Activated T-cell treated with anti-CD3 and anti-CD28 coated beads, Interleukin-2, amount 50 U/mL, for 4 hours (primary cell): ENCODE results near the gene BCAS1. TPM values are rescaled to one million over a fixed set of nuclear protein-coding genes. Genes with fewer than 3 reads are reported as not detected.

ENCODE experiments used
- ATAC-seq, 2 donors: fragments of 200-7000 bp; cut with Tn5 transposase; one replicate each; pipeline ENCODE4 v1.10.0; 2021
- DNase-seq: peaks from one replicate; pipeline ENCODE4 v3.0.0-alpha.2; 2020
- H3K27me3 Mint-ChIP-seq: one replicate; pipeline ENCODE4 v1.8.0; 2021; ENCODE audit warnings: low read depth, mixed read lengths
- H3K36me3 Mint-ChIP-seq: one replicate; pipeline ENCODE4 v1.8.0; 2022; ENCODE audit warnings: mixed read lengths; ENCODE audit not compliant: insufficient read depth
- H3K4me1 Mint-ChIP-seq: one replicate; pipeline ENCODE4 v1.8.0; 2021; ENCODE audit warnings: low read depth, mixed read lengths
- H3K4me3 Mint-ChIP-seq: one replicate; pipeline ENCODE4 v1.8.0; 2021; ENCODE audit warnings: mild to moderate bottlenecking, moderate library complexity, mixed read lengths
- H3K9me3 Mint-ChIP-seq: one replicate; pipeline ENCODE4 v1.8.0; 2021; ENCODE audit warnings: mixed read lengths
- total RNA-seq, 3 donors: library from RNA; stranded (reverse); gene quantifications; one replicate each; pipeline ENCODE4 v1.2.1, GENCODE V29; 2021

The BCAS1 gene
- total RNA-seq, 3 donors from 2014 or later: 0.40 TPM; not detected in 2

GRCh38 chr20:53995949-53996348 is 74.4 kb downstream of the BCAS1 start:
- Mint-ChIP-seq H3K9me3 (peaks cover 11% of the 10 kb centered on the region), H3K27me3 (peaks cover 23% of the 10 kb centered on the region), H3K4me3 (no peak overlapping the region), H3K36me3 (no peaks in the 10 kb centered on the region), H3K4me1 (peaks cover 2% of the 10 kb centered on the region)
- no peak for ATAC-seq
- DNase-seq: no peak

GRCh38 chr20:53994088-53994487 is 76.3 kb downstream of the BCAS1 start:
- peaks cover 25% of the 10 kb centered on the region for H3K27me3 Mint-ChIP-seq

GRCh38 chr20:53993310-53993709 is 77.1 kb downstream of the BCAS1 start:
- Mint-ChIP-seq H3K36me3 (no peaks in the 10 kb centered on the region), H3K27me3 (peaks cover 25% of the 10 kb centered on the region), H3K4me3 (no peak overlapping the region), H3K9me3 (no peaks in the 10 kb centered on the region), H3K4me1 (peaks cover 2% of the 10 kb centered on the region)
- ATAC-seq (no peak), DNase-seq (no peak)

More at GRCh38 chr20:53994088-53994487, 76.3 kb downstream of the BCAS1 start:
- Mint-ChIP-seq H3K4me3 (no peak overlapping the region), H3K36me3 (no peaks in the 10 kb centered on the region), H3K9me3 (no peaks in the 10 kb centered on the region), H3K4me1 (peaks cover 2% of the 10 kb centered on the region)
- ATAC-seq: no peak
- no peak for DNase-seq

DNA sequence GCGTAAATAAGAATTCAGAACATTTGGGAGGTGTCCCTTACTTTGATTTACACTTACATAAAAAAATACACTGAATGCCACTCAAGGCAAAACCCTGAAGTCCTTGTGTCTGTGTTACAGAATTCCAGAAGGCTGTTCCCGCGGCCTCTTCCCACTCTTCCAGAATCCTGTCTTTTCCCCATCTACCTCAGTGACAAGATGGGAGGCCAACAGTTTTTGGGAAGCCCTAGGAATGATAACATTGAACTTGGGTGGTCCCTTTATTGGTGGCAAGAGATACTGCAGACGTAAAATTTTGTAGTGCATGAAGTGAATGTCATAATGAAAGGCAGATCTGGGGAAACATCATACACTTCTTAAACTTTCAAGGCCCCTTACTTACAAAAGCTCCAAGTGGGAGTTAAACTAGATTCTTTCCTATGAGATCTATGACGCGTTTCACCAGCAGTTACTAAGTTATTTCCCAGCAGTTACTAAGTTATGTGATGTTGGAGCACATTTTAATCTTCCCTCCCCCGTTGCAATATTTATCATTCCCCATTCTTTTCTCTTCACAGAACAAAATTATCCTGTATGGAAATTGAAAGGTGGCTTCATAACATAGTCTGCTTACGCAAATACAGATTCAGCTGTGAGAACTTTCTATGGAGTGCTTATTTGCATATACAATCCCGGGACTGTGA is 79.5 kb downstream of the BCAS1 start:
- ATAC-seq: no peak
- peaks cover 24% of the 10 kb centered on the region for H3K27me3 Mint-ChIP-seq
- no peaks in the 10 kb centered on the region for H3K36me3 Mint-ChIP-seq
- H3K9me3 Mint-ChIP-seq: no peaks in the 10 kb centered on the region
- DNase-seq: no peak
- no peak overlapping the region for H3K4me3 Mint-ChIP-seq
- peaks cover 2% of the 10 kb centered on the region for H3K4me1 Mint-ChIP-seq

- H3K27me3 Mint-ChIP-seq: peaks cover 24% of the 10 kb centered on the region
- DNase-seq: no peak
- no peaks in the 10 kb centered on the region for H3K9me3 Mint-ChIP-seq
- H3K36me3 Mint-ChIP-seq: no peaks in the 10 kb centered on the region
- H3K4me1 Mint-ChIP-seq: peaks cover 2% of the 10 kb centered on the region
- no peak overlapping the region for H3K4me3 Mint-ChIP-seq
- ATAC-seq: no peak
Observed at GRCh38 chr20:53990003-53990402, 80.4 kb downstream of the BCAS1 start.

GRCh38 chr20:53989401-53989800 is 81.0 kb downstream of the BCAS1 start:
- ATAC-seq (no peak), DNase-seq (no peak)
- no peak overlapping the region for H3K4me3 Mint-ChIP-seq
- no peaks in the 10 kb centered on the region for H3K9me3 Mint-ChIP-seq
- H3K36me3 Mint-ChIP-seq: no peaks in the 10 kb centered on the region
- peaks cover 2% of the 10 kb centered on the region for H3K4me1 Mint-ChIP-seq
- H3K27me3 Mint-ChIP-seq: peaks cover 27% of the 10 kb centered on the region

DNA sequence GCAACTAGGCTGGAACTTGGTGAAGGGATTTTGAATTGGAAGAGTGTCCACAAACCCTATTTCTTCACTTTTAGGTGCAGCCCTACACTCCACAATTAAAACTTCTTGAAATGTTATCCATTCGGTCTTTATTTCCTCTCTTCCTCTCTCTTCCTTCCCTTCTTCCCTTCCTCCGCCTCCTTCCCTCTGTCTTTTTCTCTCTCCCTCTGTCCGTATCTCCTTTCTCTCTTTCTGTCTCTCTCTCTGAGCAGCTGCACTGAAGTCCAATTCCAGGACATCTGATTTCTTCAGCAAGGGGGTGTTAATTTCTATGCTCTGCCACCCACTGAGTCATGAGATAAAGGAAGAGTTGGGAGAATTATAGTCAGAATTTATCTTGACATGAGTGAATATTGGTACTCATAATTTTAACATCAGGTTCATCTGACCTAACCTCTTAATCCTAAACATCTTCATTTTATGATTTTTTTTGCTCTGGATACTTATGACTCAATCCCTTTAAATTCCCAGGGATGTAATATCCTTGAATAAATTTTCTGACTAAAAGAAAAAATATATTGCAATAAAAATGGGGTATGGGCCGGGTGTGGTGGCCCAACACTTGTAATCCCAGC is 84.2 kb downstream of the BCAS1 start:
- Mint-ChIP-seq H3K27me3 (peaks cover 19% of the 10 kb centered on the region), H3K9me3 (no peaks in the 10 kb centered on the region), H3K4me1 (no peaks in the 10 kb centered on the region), H3K36me3 (no peaks in the 10 kb centered on the region), H3K4me3 (no peak overlapping the region)
- DNase-seq: no peak
- ATAC-seq: no peak

- no peak overlapping the region for H3K4me3 Mint-ChIP-seq
- ATAC-seq (no peak), DNase-seq (no peak)
Observed at GRCh38 chr20:53985150-53985518, 85.3 kb downstream of the BCAS1 start.

DNA sequence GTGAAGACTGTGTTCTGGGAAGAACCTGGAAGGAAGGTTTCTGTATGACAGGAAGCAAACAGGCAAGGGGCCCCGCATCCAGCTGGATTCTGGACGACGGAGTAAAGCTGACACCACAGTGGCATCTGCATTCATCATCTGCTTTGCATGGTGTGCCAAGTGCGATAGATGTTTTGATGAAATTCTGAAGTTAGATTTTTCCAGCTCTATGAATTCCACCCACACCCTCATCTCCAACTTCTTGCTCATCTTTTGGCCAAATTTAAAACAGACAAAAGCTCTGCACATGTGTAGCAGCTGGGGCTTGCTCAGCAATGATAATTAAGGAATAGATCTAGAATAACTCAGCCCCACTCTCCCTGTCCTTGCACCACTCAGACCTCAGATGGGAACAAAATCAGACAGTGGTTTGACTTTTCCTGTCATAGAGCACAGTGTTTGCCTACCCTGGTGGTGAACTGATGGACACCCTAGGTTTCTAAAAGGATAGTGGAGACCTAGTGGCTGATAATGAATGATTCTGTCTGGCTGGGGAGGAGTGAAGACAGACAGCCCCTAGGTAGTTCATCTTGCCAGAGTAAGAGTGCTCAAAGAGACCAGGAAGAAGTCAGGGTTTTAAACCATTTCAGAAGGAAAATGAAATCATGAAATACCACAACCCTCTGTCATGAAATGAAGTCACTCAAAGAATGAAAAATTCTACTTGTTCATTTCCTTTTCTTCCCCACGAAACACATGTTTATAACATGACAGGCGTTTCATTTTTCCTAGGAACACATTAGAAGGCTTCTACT is 85.8 kb downstream of the BCAS1 start:
- Mint-ChIP-seq H3K36me3 (no peaks in the 10 kb centered on the region), H3K27me3 (peaks cover 16% of the 10 kb centered on the region), H3K4me1 (no peaks in the 10 kb centered on the region), H3K4me3 (no peak overlapping the region), H3K9me3 (no peaks in the 10 kb centered on the region)
- no peak for DNase-seq
- ATAC-seq: no peak

More at GRCh38 chr20:53985150-53985518, 85.3 kb downstream of the BCAS1 start:
- Mint-ChIP-seq H3K9me3 (no peaks in the 10 kb centered on the region), H3K36me3 (no peaks in the 10 kb centered on the region), H3K27me3 (peaks cover 15% of the 10 kb centered on the region), H3K4me1 (no peaks in the 10 kb centered on the region)

DNA sequence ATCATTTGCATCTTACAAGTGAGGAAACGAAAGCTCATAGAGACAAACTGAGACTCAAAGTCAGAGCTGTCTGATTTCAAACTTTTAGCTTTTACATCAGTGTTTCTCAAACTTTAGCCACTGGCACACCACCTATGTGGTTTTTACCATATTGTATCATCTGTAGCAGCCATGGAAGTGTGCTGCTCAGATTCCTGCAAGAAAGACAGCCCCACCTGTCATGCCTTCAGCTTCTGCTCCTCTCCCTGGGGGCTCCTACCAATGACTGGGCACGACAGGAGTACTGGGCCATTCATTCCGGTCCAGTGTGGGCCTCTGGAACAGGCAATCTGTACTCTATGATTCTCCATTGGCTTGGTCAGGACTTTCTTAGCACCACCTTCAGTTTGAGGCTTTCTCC is 87.0 kb downstream of the BCAS1 start:
- DNase-seq (no peak), ATAC-seq (no peak)
- H3K9me3 Mint-ChIP-seq: no peaks in the 10 kb centered on the region
- H3K4me1 Mint-ChIP-seq: no peaks in the 10 kb centered on the region
- H3K36me3 Mint-ChIP-seq: no peaks in the 10 kb centered on the region
- H3K27me3 Mint-ChIP-seq: peaks cover 17% of the 10 kb centered on the region
- no peak overlapping the region for H3K4me3 Mint-ChIP-seq

DNA sequence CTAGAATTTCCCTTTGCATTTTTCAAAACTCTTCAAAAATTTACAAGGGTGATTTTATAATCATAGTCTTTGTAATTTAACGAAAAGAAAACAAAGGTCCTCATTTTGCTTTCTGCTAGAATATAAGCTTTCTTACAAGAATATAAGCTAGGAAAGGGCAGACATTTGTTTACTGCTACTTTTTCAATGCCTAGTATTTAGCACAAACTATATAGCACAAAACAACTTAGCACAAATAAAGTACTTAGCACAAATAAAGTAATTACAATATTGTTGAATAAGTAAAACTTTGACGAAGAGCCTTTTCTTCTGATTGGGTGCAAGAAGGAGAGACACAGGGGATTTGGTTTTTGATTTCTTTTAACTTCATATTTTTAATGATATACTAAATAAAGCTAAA is 87.8 kb downstream of the BCAS1 start:
- Mint-ChIP-seq H3K36me3 (no peaks in the 10 kb centered on the region), H3K4me3 (no peak overlapping the region), H3K4me1 (no peaks in the 10 kb centered on the region)

DNA sequence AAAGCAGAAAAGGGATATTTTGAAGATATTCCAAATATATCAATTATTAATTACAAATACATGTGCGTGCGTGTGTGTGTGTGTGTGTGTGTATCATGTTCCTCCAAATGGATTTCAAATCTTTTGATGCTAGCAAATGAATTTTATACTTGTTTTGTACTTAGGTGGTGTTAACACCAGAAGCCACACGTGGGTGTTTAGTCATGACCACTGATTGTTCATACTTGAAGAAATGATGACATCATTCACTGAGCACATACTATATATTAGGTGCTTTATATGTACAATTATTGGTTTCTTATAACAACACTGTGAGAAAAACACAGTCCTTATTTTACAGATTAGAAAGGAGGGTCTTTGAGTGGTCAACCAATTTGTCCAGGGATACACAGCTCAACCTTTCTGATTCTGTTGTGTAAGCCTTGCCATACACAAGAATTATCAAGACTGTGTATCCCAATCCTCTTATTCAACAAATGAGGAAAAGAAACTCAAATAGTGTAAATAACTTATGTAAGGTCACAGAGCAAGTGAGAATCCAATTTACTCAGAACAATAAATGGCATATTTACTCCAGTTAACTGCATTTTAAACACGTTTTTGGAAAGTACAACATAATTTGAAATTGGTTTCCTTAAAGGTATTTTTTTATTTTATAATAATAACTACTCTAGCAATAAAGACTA is 88.5 kb downstream of the BCAS1 start:
- peaks cover 14% of the 10 kb centered on the region for H3K27me3 Mint-ChIP-seq
- H3K9me3 Mint-ChIP-seq: peaks cover 4% of the 10 kb centered on the region
- DNase-seq (no peak), ATAC-seq (peak; percentile 55 to 79)
- no peaks in the 10 kb centered on the region for H3K36me3 Mint-ChIP-seq
- no peaks in the 10 kb centered on the region for H3K4me1 Mint-ChIP-seq
- H3K4me3 Mint-ChIP-seq: no peak overlapping the region

More for the DNA sequence above, 87.8 kb downstream of the BCAS1 start:
- no peaks in the 10 kb centered on the region for H3K9me3 Mint-ChIP-seq
- ATAC-seq (no peak), DNase-seq (no peak)
- H3K27me3 Mint-ChIP-seq: peaks cover 16% of the 10 kb centered on the region

GRCh38 chr20:53981130-53981529 is 89.3 kb downstream of the BCAS1 start:
- Mint-ChIP-seq H3K4me1 (no peaks in the 10 kb centered on the region), H3K4me3 (no peak overlapping the region), H3K36me3 (no peaks in the 10 kb centered on the region), H3K27me3 (peaks cover 11% of the 10 kb centered on the region), H3K9me3 (peaks cover 6% of the 10 kb centered on the region)
- ATAC-seq (no peak), DNase-seq (no peak)

DNA sequence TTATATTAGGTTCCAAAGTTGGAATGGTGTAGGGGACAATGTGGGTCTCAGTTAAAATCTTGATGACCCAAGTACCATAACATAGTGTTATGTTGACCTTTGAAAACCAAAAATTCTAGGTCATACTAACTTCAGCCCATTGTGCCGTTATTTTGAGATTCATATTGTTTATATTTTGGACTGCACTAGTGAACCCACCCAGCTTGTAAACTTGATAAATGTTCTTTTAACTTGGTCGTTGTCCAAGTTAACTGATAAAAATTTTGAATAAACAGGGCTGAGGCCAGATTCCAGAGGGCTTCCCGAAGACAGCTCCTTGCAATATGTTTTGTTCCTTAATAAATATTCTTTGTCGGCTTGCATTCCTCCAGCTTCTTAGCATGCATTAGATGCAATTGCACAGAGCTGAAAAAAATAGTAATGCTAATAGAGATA is 90.3 kb downstream of the BCAS1 start:
- H3K36me3 Mint-ChIP-seq: no peaks in the 10 kb centered on the region
- no peaks in the 10 kb centered on the region for H3K4me1 Mint-ChIP-seq
- H3K27me3 Mint-ChIP-seq: peaks cover 10% of the 10 kb centered on the region
- H3K4me3 Mint-ChIP-seq: no peak overlapping the region
- H3K9me3 Mint-ChIP-seq: peaks cover 6% of the 10 kb centered on the region
- no peak for ATAC-seq
- no peak for DNase-seq
